ENCODE measurements around the gene MISFA.
"Not testable (repeated sequence)": the region's sequence is repeated elsewhere in the genome, so short reads cannot be mapped to it uniquely, and the experiment has no call there.

MISFA gene

GRCh38 chr11:18617688-18618341, 18.2 kb downstream of the MISFA start:
- no peak for DNase-seq (ENCODE audit: low read depth in 3 of 3)

- DNase-seq (ENCODE audit: low read depth in 3 of 3): no peak
Observed at GRCh38 chr11:18618342-18619025, 18.9 kb downstream of the MISFA start.

GRCh38 chr11:18623707-18624106, 24.1 kb downstream of the MISFA start:
- DNase-seq (ENCODE audit: low read depth in 3 of 3): no peak

GRCh38 chr11:18624161-18624560, 24.6 kb downstream of the MISFA start:
- no peak for DNase-seq (ENCODE audit: low read depth in 3 of 3)

- no peak for DNase-seq (ENCODE audit: low read depth in 3 of 3)
Observed at GRCh38 chr11:18632841-18633240, 33.3 kb downstream of the MISFA start.

- DNase-seq (ENCODE audit: low read depth in 3 of 3): no peak
Observed at GRCh38 chr11:18633256-18634139, 33.9 kb downstream of the MISFA start.

GRCh38 chr11:18634140-18635032, 34.8 kb downstream of the MISFA start, which contains the start of gene SPTY2D1:
SPTY2D1 (minus strand) TSS chr11:18634342; CDS start chr11:18634257, 85 bp downstream.
- DNase-seq (ENCODE audit: low read depth in 3 of 3): peak; percentile 87 to 95 (median 95)

- DNase-seq (ENCODE audit: low read depth in 3 of 3): no peak
Observed at GRCh38 chr11:18641677-18642076, 42.1 kb downstream of the MISFA start.

- not testable (repeated sequence) for DNase-seq (ENCODE audit: low read depth in 3 of 3)
Observed at GRCh38 chr11:18643034-18643433, 43.4 kb downstream of the MISFA start.

- no peak for DNase-seq (ENCODE audit: low read depth in 3 of 3)
Observed at GRCh38 chr11:18650353-18650752, 50.8 kb downstream of the MISFA start.

- no peak for DNase-seq (ENCODE audit: low read depth in 3 of 3)
Observed at GRCh38 chr11:18650859-18651557, 51.4 kb downstream of the MISFA start.

Data from stimulated activated CD4-positive, alpha-beta T cell treated with anti-CD3 and anti-CD28 coated beads, TNF-alpha, amount 100 ng/mL, for 4 hours (primary cell).